ENCODE measurements around the gene KIFC3. TPM values are rescaled to one million over a fixed set of nuclear protein-coding genes. Genes with fewer than 3 reads are reported as not detected.

KIFC3 gene
- total and polyA plus RNA-seq, 2 of the 13 experiments (the other 11 are each of a cell fraction or from before 2014, with no cell fraction given), result 42.1 to 45.3 TPM

DNA sequence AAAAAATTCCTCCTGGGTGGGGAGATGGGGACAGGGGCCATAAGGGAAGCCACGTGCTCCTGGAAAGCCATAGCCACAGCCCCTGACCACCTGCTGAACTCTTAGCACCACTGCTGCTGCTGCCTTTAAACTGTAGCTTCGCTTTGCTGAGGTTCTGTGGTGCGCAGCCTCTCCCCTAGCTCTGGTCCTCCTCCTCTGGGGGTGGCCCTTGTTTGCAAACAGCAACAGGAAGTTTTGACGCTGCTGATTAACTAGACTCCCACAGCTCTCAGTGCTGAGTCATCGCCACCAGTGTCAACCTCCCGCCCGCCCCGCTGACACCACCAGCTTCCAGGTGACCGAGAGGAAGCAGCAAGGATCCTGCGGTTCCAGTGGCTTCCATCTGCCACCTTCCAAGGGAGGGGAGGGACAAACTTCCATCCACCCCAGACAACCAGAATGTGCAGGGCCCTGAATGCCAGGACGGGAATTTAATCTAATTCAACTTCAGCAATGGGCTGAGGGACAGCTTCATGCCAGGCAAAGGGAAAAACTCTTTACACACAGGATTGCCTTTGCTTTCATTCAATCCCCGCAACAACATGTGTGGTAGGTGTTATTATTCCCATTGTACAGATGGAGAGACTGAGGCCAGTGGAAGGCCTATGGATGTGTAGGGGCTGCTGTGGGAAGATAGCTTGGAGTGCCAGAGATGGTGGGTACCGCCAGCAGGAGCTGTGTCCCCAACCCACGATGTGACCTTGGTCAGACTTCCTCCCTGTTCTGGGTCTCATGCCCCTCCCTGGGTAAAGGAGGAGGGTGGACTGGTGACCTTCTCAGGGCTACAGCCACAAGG lies 8.1 kb upstream of the KIFC3 start (continued):
- TF ChIP-seq ZNF343 (CRISPR knock-in tag; IDR thresholded peaks at IDR 0.05) (no peak), RBM39 (IDR thresholded peaks at IDR 0.05; ENCODE audit: low read depth, low read length, poor library complexity, severe bottlenecking) (no peak), CCDC6 (CRISPR knock-in tag; IDR thresholded peaks at IDR 0.05) (peak; percentile 92; the same call in 1 of the 2 replicates), HNF1A (IDR thresholded peaks at IDR 0.05; ENCODE audit: low read depth) (peak; percentile 66), HNF1A (CRISPR knock-in tag; IDR thresholded peaks at IDR 0.05; ENCODE audit: borderline replicate concordance) (peak; percentile 73; the same call in 1 of the 2 replicates), ZNF598 (CRISPR knock-in tag; IDR thresholded peaks at IDR 0.05; ENCODE audit: borderline replicate concordance) (0 out of 2 replicates have a peak, but pooled peaks have one; percentile 67), RARA (CRISPR knock-in tag; IDR thresholded peaks at IDR 0.05) (peak; percentile 86), ZNF263 (CRISPR knock-in tag; IDR thresholded peaks at IDR 0.05) (peak; percentile 56; the same call in 1 of the 2 replicates), DNMT1 (CRISPR knock-in tag; IDR thresholded peaks at IDR 0.05) (no peak), ZNF432 (CRISPR knock-in tag; IDR thresholded peaks at IDR 0.05; ENCODE audit: borderline replicate concordance) (no peak), IKZF4 (CRISPR knock-in tag; IDR thresholded peaks at IDR 0.05; ENCODE audit: borderline replicate concordance, low read depth, not compliant biosample characterization) (no peak), NR2F2 (IDR thresholded peaks at IDR 0.05; ENCODE audit: borderline replicate concordance, low read depth) (0 out of 2 replicates have a peak, but pooled peaks have one; percentile 43), RAD51 (IDR thresholded peaks at IDR 0.05; ENCODE audit: borderline replicate concordance) (no peak), ZNF776 (CRISPR knock-in tag; IDR thresholded peaks at IDR 0.05) (no peak), ZNF124 (CRISPR knock-in tag; IDR thresholded peaks at IDR 0.05) (no peak)
- TF ChIP-seq, protein P1, sequence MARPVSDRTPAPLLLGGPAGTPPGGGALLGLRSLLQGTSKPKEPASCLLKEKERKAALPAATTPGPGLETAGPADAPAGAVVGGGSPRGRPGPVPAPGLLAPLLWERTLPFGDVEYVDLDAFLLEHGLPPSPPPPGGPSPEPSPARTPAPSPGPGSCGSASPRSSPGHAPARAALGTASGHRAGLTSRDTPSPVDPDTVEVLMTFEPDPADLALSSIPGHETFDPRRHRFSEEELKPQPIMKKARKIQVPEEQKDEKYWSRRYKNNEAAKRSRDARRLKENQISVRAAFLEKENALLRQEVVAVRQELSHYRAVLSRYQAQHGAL (CRISPR knock-in tag; IDR thresholded peaks at IDR 0.05; ENCODE audit: not compliant biosample characterization), result no peak
- TF ChIP-seq, protein P2, sequence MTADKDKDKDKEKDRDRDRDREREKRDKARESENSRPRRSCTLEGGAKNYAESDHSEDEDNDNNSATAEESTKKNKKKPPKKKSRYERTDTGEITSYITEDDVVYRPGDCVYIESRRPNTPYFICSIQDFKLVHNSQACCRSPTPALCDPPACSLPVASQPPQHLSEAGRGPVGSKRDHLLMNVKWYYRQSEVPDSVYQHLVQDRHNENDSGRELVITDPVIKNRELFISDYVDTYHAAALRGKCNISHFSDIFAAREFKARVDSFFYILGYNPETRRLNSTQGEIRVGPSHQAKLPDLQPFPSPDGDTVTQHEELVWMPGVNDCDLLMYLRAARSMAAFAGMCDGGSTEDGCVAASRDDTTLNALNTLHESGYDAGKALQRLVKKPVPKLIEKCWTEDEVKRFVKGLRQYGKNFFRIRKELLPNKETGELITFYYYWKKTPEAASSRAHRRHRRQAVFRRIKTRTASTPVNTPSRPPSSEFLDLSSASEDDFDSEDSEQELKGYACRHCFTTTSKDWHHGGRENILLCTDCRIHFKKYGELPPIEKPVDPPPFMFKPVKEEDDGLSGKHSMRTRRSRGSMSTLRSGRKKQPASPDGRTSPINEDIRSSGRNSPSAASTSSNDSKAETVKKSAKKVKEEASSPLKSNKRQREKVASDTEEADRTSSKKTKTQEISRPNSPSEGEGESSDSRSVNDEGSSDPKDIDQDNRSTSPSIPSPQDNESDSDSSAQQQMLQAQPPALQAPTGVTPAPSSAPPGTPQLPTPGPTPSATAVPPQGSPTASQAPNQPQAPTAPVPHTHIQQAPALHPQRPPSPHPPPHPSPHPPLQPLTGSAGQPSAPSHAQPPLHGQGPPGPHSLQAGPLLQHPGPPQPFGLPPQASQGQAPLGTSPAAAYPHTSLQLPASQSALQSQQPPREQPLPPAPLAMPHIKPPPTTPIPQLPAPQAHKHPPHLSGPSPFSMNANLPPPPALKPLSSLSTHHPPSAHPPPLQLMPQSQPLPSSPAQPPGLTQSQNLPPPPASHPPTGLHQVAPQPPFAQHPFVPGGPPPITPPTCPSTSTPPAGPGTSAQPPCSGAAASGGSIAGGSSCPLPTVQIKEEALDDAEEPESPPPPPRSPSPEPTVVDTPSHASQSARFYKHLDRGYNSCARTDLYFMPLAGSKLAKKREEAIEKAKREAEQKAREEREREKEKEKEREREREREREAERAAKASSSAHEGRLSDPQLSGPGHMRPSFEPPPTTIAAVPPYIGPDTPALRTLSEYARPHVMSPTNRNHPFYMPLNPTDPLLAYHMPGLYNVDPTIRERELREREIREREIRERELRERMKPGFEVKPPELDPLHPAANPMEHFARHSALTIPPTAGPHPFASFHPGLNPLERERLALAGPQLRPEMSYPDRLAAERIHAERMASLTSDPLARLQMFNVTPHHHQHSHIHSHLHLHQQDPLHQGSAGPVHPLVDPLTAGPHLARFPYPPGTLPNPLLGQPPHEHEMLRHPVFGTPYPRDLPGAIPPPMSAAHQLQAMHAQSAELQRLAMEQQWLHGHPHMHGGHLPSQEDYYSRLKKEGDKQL (CRISPR knock-in tag; IDR thresholded peaks at IDR 0.05; ENCODE audit: low read depth), result peak; percentile 66

Data from HepG2 (cell line).